Measurements from ENCODE around the gene AVPR2. TPM values are rescaled to one million over a fixed set of nuclear protein-coding genes. Genes with fewer than 3 reads are reported as not detected.
A peak's percentile ranks its signal among the peaks of the same experiment; 100 is the strongest.

AVPR2 gene
- total RNA-seq, 1 experiment from 2014 or later = 10.6 TPM

GRCh38 chrX:153922932-153923857 lies 18.7 kb downstream of the AVPR2 start:
- TF ChIP-seq POLR2AphosphoS5 (IDR thresholded peaks at IDR 0.05; ENCODE audit: low read depth, low read length) (peak; percentile 36; the same call in 1 of the 2 replicates), SIN3A (IDR thresholded peaks at IDR 0.05; ENCODE audit: borderline replicate concordance, insufficient read depth, low read depth, low read length) (no peak), TCF7L2 (IDR thresholded peaks at IDR 0.05; ENCODE audit: low read depth, low read length) (no peak), CTCF (IDR thresholded peaks at IDR 0.05) (no peak)
- TF ChIP-seq, protein P1, sequence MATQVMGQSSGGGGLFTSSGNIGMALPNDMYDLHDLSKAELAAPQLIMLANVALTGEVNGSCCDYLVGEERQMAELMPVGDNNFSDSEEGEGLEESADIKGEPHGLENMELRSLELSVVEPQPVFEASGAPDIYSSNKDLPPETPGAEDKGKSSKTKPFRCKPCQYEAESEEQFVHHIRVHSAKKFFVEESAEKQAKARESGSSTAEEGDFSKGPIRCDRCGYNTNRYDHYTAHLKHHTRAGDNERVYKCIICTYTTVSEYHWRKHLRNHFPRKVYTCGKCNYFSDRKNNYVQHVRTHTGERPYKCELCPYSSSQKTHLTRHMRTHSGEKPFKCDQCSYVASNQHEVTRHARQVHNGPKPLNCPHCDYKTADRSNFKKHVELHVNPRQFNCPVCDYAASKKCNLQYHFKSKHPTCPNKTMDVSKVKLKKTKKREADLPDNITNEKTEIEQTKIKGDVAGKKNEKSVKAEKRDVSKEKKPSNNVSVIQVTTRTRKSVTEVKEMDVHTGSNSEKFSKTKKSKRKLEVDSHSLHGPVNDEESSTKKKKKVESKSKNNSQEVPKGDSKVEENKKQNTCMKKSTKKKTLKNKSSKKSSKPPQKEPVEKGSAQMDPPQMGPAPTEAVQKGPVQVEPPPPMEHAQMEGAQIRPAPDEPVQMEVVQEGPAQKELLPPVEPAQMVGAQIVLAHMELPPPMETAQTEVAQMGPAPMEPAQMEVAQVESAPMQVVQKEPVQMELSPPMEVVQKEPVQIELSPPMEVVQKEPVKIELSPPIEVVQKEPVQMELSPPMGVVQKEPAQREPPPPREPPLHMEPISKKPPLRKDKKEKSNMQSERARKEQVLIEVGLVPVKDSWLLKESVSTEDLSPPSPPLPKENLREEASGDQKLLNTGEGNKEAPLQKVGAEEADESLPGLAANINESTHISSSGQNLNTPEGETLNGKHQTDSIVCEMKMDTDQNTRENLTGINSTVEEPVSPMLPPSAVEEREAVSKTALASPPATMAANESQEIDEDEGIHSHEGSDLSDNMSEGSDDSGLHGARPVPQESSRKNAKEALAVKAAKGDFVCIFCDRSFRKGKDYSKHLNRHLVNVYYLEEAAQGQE (IDR thresholded peaks at IDR 0.05; ENCODE audit: insufficient read depth in 1 of 2, low read depth in 2 of 2, low read length in 1 of 2) = no peak
- no peaks in the 10 kb centered on the region for H3K9me3 ChIP-seq (ENCODE audit: control insufficient read depth, insufficient read depth, low read depth, low read length)
- peaks cover 37% of the 10 kb centered on the region for H3K4me1 ChIP-seq (ENCODE audit: control insufficient read depth, insufficient read depth, low read length)
- H3K4me3 ChIP-seq (ENCODE audit: low read depth in 2 of 2, low read length in 2 of 2) = 0 out of 4 replicates have a peak overlapping the region, but pooled peaks of 1 of the 2 experiments have one; percentile 4
- ATAC-seq (0 out of 2 replicates have a peak, but pooled peaks have one; percentile 19), DNase-seq (ENCODE audit: low read depth, low spot score) (no peak)
- intact Hi-C loops (cut with micrococcal nuclease; ENCODE audit: unreplicated experiment) (loop anchor here (10.0 kb wide), 1 partner anchor 158 kb away; the partner anchor contains the start of gene PLXNB3), in situ Hi-C loops (cut with HindIII; ENCODE audit: low pct_unique_long_range_greater_than_20kb, low sequenced_read_pairs) (no loop called here)
- no peaks in the 10 kb centered on the region; the same call in 1 of the 2 replicates for H3K36me3 ChIP-seq (ENCODE audit: control insufficient read depth, insufficient read depth, low read length)
- H3K27me3 ChIP-seq (ENCODE audit: control insufficient read depth, insufficient read depth, low read length) = no peaks in the 10 kb centered on the region
- POLR2A ChIA-PET = interaction anchor here (0.5 to 1.1 kb wide), 5 partner anchors 8 to 128 kb away, joined by 3 to 9 read pairs (median 4); partner anchors contain the start of gene RENBP
- no TSS peak for BruUV-seq (replicated peaks)
- peak overlapping the region; percentile 99; the same call in 1 of the 2 replicates for H3K27ac ChIP-seq (ENCODE audit: low read length)
- CTCF ChIA-PET = interaction anchor here (0.5 to 5.4 kb wide), 8 partner anchors 13 to 372 kb away, joined by 3 to 45 read pairs (median 4); partner anchors contain the start of gene TEX28

DNA sequence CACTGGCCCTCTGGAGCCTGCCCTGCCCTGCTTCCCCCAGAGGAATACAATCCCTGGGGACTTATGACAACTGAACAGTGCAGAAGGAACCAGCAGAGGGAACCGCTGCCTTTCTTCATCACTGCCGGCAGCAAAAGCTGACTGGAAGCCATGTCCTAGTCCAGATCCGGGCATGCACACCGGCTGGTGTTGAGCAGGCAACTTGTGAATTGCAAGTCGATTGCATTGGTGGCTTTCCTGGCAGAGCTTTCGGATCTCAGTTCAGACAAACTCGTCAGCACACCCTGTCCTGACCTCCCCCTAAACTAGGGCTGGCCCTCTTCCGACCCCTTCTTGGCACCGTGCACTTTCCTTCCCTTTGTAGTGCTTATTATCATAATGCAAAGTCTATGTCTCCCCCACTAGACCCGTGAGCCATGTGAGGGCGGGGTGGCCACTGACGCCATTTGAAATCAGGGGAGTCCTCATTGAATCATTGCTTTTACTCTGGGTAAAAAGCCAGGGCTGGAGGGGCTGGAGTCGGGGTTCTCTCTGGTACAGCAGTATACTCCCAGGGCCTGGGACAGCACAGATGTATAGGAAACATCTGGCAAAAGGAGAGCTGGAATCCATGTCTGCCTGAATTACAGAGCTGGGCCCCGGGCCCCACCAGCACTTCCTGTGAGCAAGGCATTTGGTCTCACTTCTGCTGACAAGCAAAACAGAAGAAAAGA lies 19.8 kb downstream of the AVPR2 start:
- Histone ChIP-seq H3K9me3 (ENCODE audit: control insufficient read depth, insufficient read depth, low read depth, low read length) (no peaks in the 10 kb centered on the region), H3K4me3 (ENCODE audit: low read depth in 2 of 2, low read length in 2 of 2) (peak overlapping the region; percentile 79 to 95), H3K27me3 (ENCODE audit: control insufficient read depth, insufficient read depth, low read length) (no peaks in the 10 kb centered on the region), H3K4me1 (ENCODE audit: control insufficient read depth, insufficient read depth, low read length) (peaks cover 40% of the 10 kb centered on the region), H3K27ac (ENCODE audit: low read length) (peak overlapping the region; percentile 99), H3K36me3 (ENCODE audit: control insufficient read depth, insufficient read depth, low read length) (no peaks in the 10 kb centered on the region; the same call in 1 of the 2 replicates)
- DNase-seq (ENCODE audit: low read depth, low spot score) = no peak
- TF ChIP-seq SIN3A (IDR thresholded peaks at IDR 0.05; ENCODE audit: borderline replicate concordance, insufficient read depth, low read depth, low read length) (no peak), POLR2AphosphoS5 (IDR thresholded peaks at IDR 0.05; ENCODE audit: low read depth, low read length) (no peak), TCF7L2 (IDR thresholded peaks at IDR 0.05; ENCODE audit: low read depth, low read length) (0 out of 2 replicates have a peak, but pooled peaks have one; percentile 31), CTCF (IDR thresholded peaks at IDR 0.05) (no peak)
- TF ChIP-seq, protein P1 (IDR thresholded peaks at IDR 0.05; ENCODE audit: insufficient read depth in 1 of 2, low read depth in 2 of 2, low read length in 1 of 2) = no peak
- in situ Hi-C loops (cut with HindIII; ENCODE audit: low pct_unique_long_range_greater_than_20kb, low sequenced_read_pairs) (no loop called here), intact Hi-C loops (cut with micrococcal nuclease; ENCODE audit: unreplicated experiment) (loop anchor here (2.0 to 10.0 kb wide), 2 partner anchors 22 to 160 kb away; partner anchors contain the start of gene PLXNB3)
- BruUV-seq (replicated peaks) = no TSS peak
- ChIA-PET CTCF (interaction anchor here (0.6 to 5.4 kb wide), 3 partner anchors 19 to 256 kb away, joined by 7 to 45 read pairs (median 9); no protein-coding TSS in a partner anchor), POLR2A (no interaction called here)
- ATAC-seq = peak; percentile 7; the same call in 1 of the 2 replicates
